SU-DHL-6 (cell line): ENCODE results near the gene ABHD2.

Experiments
- H2AFZ ChIP-seq: fragments of 200-600 bp; sonication (generic); 2 replicates; pipeline ENCODE4 v1.6.1; 2014; ENCODE audit warnings: low read depth, mild to moderate bottlenecking, moderate library complexity, mixed read lengths, antibody characterized with exemption, low read length; ENCODE audit not compliant: severe bottlenecking
- H3F3A ChIP-seq: fragments of 200-600 bp; shearing (Covaris generic); 2 replicates; pipeline ENCODE4 v1.6.0; 2016; ENCODE audit warnings: antibody characterized with exemption, mild to moderate bottlenecking; ENCODE audit not compliant: insufficient read depth
- H3K27ac ChIP-seq: fragments of 200-600 bp; sonication (generic); 2 replicates; pipeline ENCODE4 v1.5.1; 2016; ENCODE audit warnings: low read depth, mild to moderate bottlenecking, low read length, moderate library complexity, mixed read lengths
- H3K27me3 ChIP-seq: fragments of 200-600 bp; sonication (generic), shearing (Covaris generic); 2 replicates; pipeline ENCODE4 v1.6.0; 2014; ENCODE audit warnings: mild to moderate bottlenecking, low read length
- H3K36me3 ChIP-seq: fragments of 200-600 bp; sonication (generic); 2 replicates; pipeline ENCODE4 v1.6.1; 2014; ENCODE audit warnings: mild to moderate bottlenecking, low read length, mixed read lengths
- H3K4me2 ChIP-seq: fragments of 300-600, 200-600 bp; shearing (Covaris generic), sonication (generic); 2 replicates; pipeline ENCODE4 v1.6.0; 2014; ENCODE audit warnings: low read length, low read depth, mild to moderate bottlenecking; ENCODE audit not compliant: poor library complexity, severe bottlenecking
- H3K4me3 ChIP-seq: fragments of 200-600 bp; sonication (generic); 2 replicates; pipeline ENCODE4 v1.5.1; 2014; ENCODE audit warnings: antibody characterized with exemption, low read length, mild to moderate bottlenecking, mixed read lengths; ENCODE audit not compliant: insufficient read depth, poor library complexity, severe bottlenecking
- H3K79me2 ChIP-seq: fragments of 200-600 bp; sonication (generic); 2 replicates; pipeline ENCODE4 v1.6.1; 2014; ENCODE audit warnings: mild to moderate bottlenecking, low read length, moderate library complexity; ENCODE audit not compliant: insufficient read depth
- H3K9ac ChIP-seq: fragments of 200-600 bp; sonication (generic); 2 replicates; pipeline ENCODE4 v1.7.0; 2014; ENCODE audit warnings: mild to moderate bottlenecking, low read length
- H3K9me2 ChIP-seq: fragments of 200-600 bp; sonication (generic); replicated peaks from 2 replicates; pipeline ENCODE4 v1.6.1; 2014; ENCODE audit warnings: low read length; ENCODE audit not compliant: insufficient read depth
- H3K9me3 ChIP-seq: fragments of 200-600 bp; sonication (generic); 2 replicates; pipeline ENCODE4 v1.6.1; 2014; ENCODE audit warnings: low read length, mixed read lengths; ENCODE audit not compliant: insufficient read depth
- H4K20me1 ChIP-seq: fragments of 200-600 bp; sonication (generic); 2 replicates; pipeline ENCODE4 v1.6.1; 2014; ENCODE audit warnings: low read depth, mild to moderate bottlenecking, antibody characterized with exemption, low read length, moderate library complexity, mixed read lengths
- CTCF ChIP-seq: fragments of 200-600 bp; sonication (generic); IDR thresholded peaks from one replicate; pipeline ENCODE4 v1.5.1; 2017; ENCODE audit warnings: antibody characterized with exemption, mild to moderate bottlenecking, low read length, moderate library complexity; ENCODE audit not compliant: insufficient read depth, poor library complexity, severe bottlenecking
- EZH2phosphoT487 ChIP-seq: fragments of 200-600 bp; sonication (generic), shearing (Covaris generic); conservative IDR thresholded peaks from 2 replicates; pipeline ENCODE4 v1.6.1; 2018; ENCODE audit warnings: mild to moderate bottlenecking, antibody characterized with exemption, low read length, moderate library complexity, mixed read lengths

Gene ABHD2

GRCh38 chr15:89209057-89209456 is 120.8 kb downstream of the ABHD2 start:
- TF ChIP-seq CTCF (no peak), EZH2phosphoT487 (no peak)

GRCh38 chr15:89211678-89212170 is 123.5 kb downstream of the ABHD2 start:
- TF ChIP-seq EZH2phosphoT487 = no peak
- TF ChIP-seq CTCF = no peak
- Histone ChIP-seq H2AFZ (no peak overlapping the region), H3K9me2 (no peaks in the 10 kb centered on the region)

More at GRCh38 chr15:89209057-89209456, 120.8 kb downstream of the ABHD2 start:
- Histone ChIP-seq H3K27me3 (no peaks in the 10 kb centered on the region), H3K9me3 (no peaks in the 10 kb centered on the region), H4K20me1 (no peaks in the 10 kb centered on the region), H2AFZ (no peak overlapping the region), H3K9ac (no peak overlapping the region), H3F3A (no peaks in the 10 kb centered on the region), H3K4me3 (no peak overlapping the region), H3K27ac (no peak overlapping the region), H3K9me2 (no peaks in the 10 kb centered on the region), H3K4me2 (no peak overlapping the region), H3K79me2 (no peaks in the 10 kb centered on the region), H3K36me3 (no peaks in the 10 kb centered on the region)

GRCh38 chr15:89215627-89216026 is 127.4 kb downstream of the ABHD2 start:
- Histone ChIP-seq H3K79me2 (no peaks in the 10 kb centered on the region), H3K4me2 (no peak overlapping the region), H3K27me3 (no peaks in the 10 kb centered on the region), H3K9me2 (no peaks in the 10 kb centered on the region), H4K20me1 (no peaks in the 10 kb centered on the region), H3K36me3 (no peaks in the 10 kb centered on the region), H2AFZ (no peak overlapping the region), H3K9ac (no peak overlapping the region), H3K27ac (no peak overlapping the region), H3K9me3 (no peaks in the 10 kb centered on the region), H3F3A (no peaks in the 10 kb centered on the region), H3K4me3 (no peak overlapping the region)
- no peak for TF ChIP-seq EZH2phosphoT487
- no peak for TF ChIP-seq CTCF

More at GRCh38 chr15:89211678-89212170, 123.5 kb downstream of the ABHD2 start:
- no peaks in the 10 kb centered on the region for H3K79me2 ChIP-seq
- no peak overlapping the region for H3K4me2 ChIP-seq
- H4K20me1 ChIP-seq = no peaks in the 10 kb centered on the region
- no peak overlapping the region for H3K9ac ChIP-seq
- no peaks in the 10 kb centered on the region for H3K27me3 ChIP-seq
- H3K27ac ChIP-seq = no peak overlapping the region
- H3F3A ChIP-seq = no peaks in the 10 kb centered on the region
- H3K4me3 ChIP-seq = no peak overlapping the region
- no peaks in the 10 kb centered on the region for H3K9me3 ChIP-seq
- H3K36me3 ChIP-seq = no peaks in the 10 kb centered on the region
